Spleen (tissue), 11 donors: ENCODE data around the gene ABCC12. TPM values are rescaled to one million over a fixed set of nuclear protein-coding genes. Genes with fewer than 3 reads are reported as not detected.

ENCODE experiments used
- DNase-seq: peaks from one replicate; pipeline ENCODE4 v3.0.0-alpha.2; 2020
- H3K27ac ChIP-seq, 8 donors: fragments of 200-600 bp; sonication (generic) in 7 of 8; 1 replicate in 4 of 8; 2 replicates in 4 of 8; pipeline versions ENCODE4 v1.5.0 to v1.8.0; 2016 to 2021; ENCODE audit warnings: inconsistent platforms in 4 of 8, mild to moderate bottlenecking in 4 of 8, moderate library complexity in 1 of 8
- H3K27me3 ChIP-seq, 7 donors: fragments of 200-600 bp; sonication (generic) in 6 of 7; replicated peaks in 1 of 7; 1 replicate in 4 of 7; 2 replicates in 3 of 7; pipeline versions ENCODE4 v1.5.0 to v1.8.0; 2016 to 2021; ENCODE audit warnings: inconsistent platforms in 3 of 7, mild to moderate bottlenecking in 1 of 7
- H3K36me3 ChIP-seq, 6 donors: fragments of 200-600 bp; sonication (generic) in 5 of 6; 1 replicate in 4 of 6; 2 replicates in 2 of 6; pipeline versions ENCODE4 v1.5.0 to v1.8.0; 2016 to 2021; ENCODE audit warnings: inconsistent platforms in 2 of 6
- H3K4me1 ChIP-seq, 6 donors: fragments of 200-600 bp; sonication (generic) in 5 of 6; 1 replicate in 3 of 6; 2 replicates in 3 of 6; pipeline versions ENCODE4 v1.5.0 to v1.8.0; 2016 to 2021; ENCODE audit warnings: inconsistent platforms in 3 of 6
- H3K4me3 ChIP-seq, 8 donors: fragments of 200-600 bp; sonication (generic) in 7 of 8; 1 replicate in 4 of 8; 2 replicates in 4 of 8; pipeline versions ENCODE4 v1.5.0 to v1.8.0; 2016 to 2021; ENCODE audit warnings: inconsistent platforms in 4 of 8, mild to moderate bottlenecking in 4 of 8, moderate library complexity in 2 of 8
- H3K9me3 ChIP-seq, 8 donors: fragments of 200-600 bp; sonication (generic) in 7 of 8; 1 replicate in 4 of 8; 2 replicates in 4 of 8; pipeline versions ENCODE4 v1.5.0 to v1.8.0; 2016 to 2021; ENCODE audit warnings: inconsistent platforms in 4 of 8
- POLR2A ChIP-seq, 3 donors: fragments of 450-650 bp; IDR thresholded peaks; one replicate each; pipeline ENCODE4 v1.5.1; 2017; ENCODE audit warnings: antibody characterized with exemption in 3 of 3, mild to moderate bottlenecking in 1 of 3
- POLR2AphosphoS5 ChIP-seq, 3 donors: sonication (generic); formaldehyde crosslinking; IDR thresholded peaks; one replicate each; pipeline ENCODE4 v1.5.1; 2017; ENCODE audit warnings: antibody characterized with exemption in 3 of 3
- WGBS, 5 donors: extraction: QIAGEN DNeasy Blood & Tissue Kit in 3 of 5; methylation state at CpG; one replicate each; pipeline versions ENCODE4 v1.1.5 to v1.1.7; 2013 to 2018; 5-methylcytosine and 5-hydroxymethylcytosine counted together
- intact Hi-C: fragments of 100-400 bp; cut with DNase I; formaldehyde crosslinking; loops from one replicate; pipeline ENCODE4 v1.15.0; 2023; ENCODE audit warnings: low total_unique reads
- polyA plus RNA-seq, 3 donors: library from polyadenylated mRNA; stranded (reverse); fragments of 200-250 nt; gene quantifications; one replicate each; pipeline ENCODE4 v1.2.1, GENCODE V29; 2013
- total RNA-seq, 7 donors: library from RNA; depleted of rRNA in 3 of 7; stranded (reverse); fragments of >200 nt in 3 of 7; fragmentation: NEBNext Ultra II Directional in 4 of 7; extraction: Animal tissue kit (Norgen Biotek cat#: 25700) in 4 of 7; gene quantifications; one replicate each; pipeline versions ENCODE4 v1.1.0 to v1.2.1, GENCODE V29; 2016 to 2021
- TF ChIP-seq, protein P1 (sequence below), 11 experiments: fragments of 200-600 bp in 7 of 11; fragments of 450-650 bp in 4 of 11; sonication (generic) in 4 of 11; IDR thresholded peaks in 8 of 11; conservative IDR thresholded peaks in 3 of 11; 1 replicate in 7 of 11; 2 replicates in 4 of 11; pipeline versions ENCODE4 v1.4.0 to v1.8.0; 2016 to 2021; ENCODE audit warnings: antibody characterized with exemption in 11 of 11, inconsistent platforms in 4 of 11, mild to moderate bottlenecking in 1 of 11
- donor health status: healthy with polysubstance abuse.
- donor health status: DM: no; HTN: no; CAD: no; lungs with moderate emphysema.
- donor health status: DM: no; HTN: no; CAD: no.
- donor health status: Bipolar disorder and iron deficiency.
- donor health status: healthy.
- donor health status: DM: no; HTN: no; CAD: no.
- donor health status: DM: yes; HTN: yes; CAD: no.

The ABCC12 gene
- total and polyA plus RNA-seq, 10 donors, result not detected

GRCh38 chr16:48180868-48181480 lies 25.2 kb upstream of the ABCC12 start:
- DNase-seq, result no peak
- Histone ChIP-seq H3K27me3 (peaks cover 0 to 14% (median 0%) of the 10 kb centered on the region in 7 donors), H3K4me3 (no peak overlapping the region), H3K9me3 (peaks cover 0 to 4% (median 0%) of the 10 kb centered on the region in 8 donors), H3K4me1 (no peaks in the 10 kb centered on the region), H3K27ac (no peak overlapping the region), H3K36me3 (no peaks in the 10 kb centered on the region)
- TF ChIP-seq, protein P1, sequence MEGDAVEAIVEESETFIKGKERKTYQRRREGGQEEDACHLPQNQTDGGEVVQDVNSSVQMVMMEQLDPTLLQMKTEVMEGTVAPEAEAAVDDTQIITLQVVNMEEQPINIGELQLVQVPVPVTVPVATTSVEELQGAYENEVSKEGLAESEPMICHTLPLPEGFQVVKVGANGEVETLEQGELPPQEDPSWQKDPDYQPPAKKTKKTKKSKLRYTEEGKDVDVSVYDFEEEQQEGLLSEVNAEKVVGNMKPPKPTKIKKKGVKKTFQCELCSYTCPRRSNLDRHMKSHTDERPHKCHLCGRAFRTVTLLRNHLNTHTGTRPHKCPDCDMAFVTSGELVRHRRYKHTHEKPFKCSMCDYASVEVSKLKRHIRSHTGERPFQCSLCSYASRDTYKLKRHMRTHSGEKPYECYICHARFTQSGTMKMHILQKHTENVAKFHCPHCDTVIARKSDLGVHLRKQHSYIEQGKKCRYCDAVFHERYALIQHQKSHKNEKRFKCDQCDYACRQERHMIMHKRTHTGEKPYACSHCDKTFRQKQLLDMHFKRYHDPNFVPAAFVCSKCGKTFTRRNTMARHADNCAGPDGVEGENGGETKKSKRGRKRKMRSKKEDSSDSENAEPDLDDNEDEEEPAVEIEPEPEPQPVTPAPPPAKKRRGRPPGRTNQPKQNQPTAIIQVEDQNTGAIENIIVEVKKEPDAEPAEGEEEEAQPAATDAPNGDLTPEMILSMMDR (IDR thresholded peaks at IDR 0.05 in 8 of 11, conservative IDR thresholded peaks at IDR 0.05 in 3 of 11), result no peak
- no peak for TF ChIP-seq POLR2AphosphoS5 (IDR thresholded peaks at IDR 0.05)
- TF ChIP-seq POLR2A (IDR thresholded peaks at IDR 0.05), result no peak
- intact Hi-C loops, result no loop called here
- 70 to 94% (median 89%) methylated on average over 2 to 9 of the region's 9 CpGs for WGBS, 5 donors

- H3K27me3 ChIP-seq, result peaks cover 0 to 22% (median 0%) of the 10 kb centered on the region in 7 donors
- no peak overlapping the region for H3K27ac ChIP-seq
- no peak overlapping the region for H3K4me3 ChIP-seq
- no peaks in the 10 kb centered on the region for H3K4me1 ChIP-seq
- 88 to 91% (median 89%) methylated on average over 20 of the region's 20 CpGs for WGBS, 5 donors
- H3K36me3 ChIP-seq, result no peaks in the 10 kb centered on the region
- TF ChIP-seq, protein P1 (IDR thresholded peaks at IDR 0.05 in 8 of 11, conservative IDR thresholded peaks at IDR 0.05 in 3 of 11), result no peak
- intact Hi-C loops, result no loop called here
- DNase-seq, result no peak
- peaks cover 0 to 4% (median 0%) of the 10 kb centered on the region in 8 donors for H3K9me3 ChIP-seq
These were observed 21.0 kb upstream of the ABCC12 start for GRCh38 chr16:48176635-48177408.

- no peaks in the 10 kb centered on the region for H3K36me3 ChIP-seq
- no peak overlapping the region for H3K4me3 ChIP-seq
- TF ChIP-seq POLR2A (IDR thresholded peaks at IDR 0.05) (no peak), POLR2AphosphoS5 (IDR thresholded peaks at IDR 0.05) (no peak)
- TF ChIP-seq, protein P1 (IDR thresholded peaks at IDR 0.05 in 8 of 11, conservative IDR thresholded peaks at IDR 0.05 in 3 of 11), result no peak
- peaks cover 0 to 2% (median 0%) of the 10 kb centered on the region in 6 donors for H3K4me1 ChIP-seq
- WGBS, 5 donors, result 30 to 90% (median 82%) methylated on average over 1 of the region's 1 CpG
- H3K27me3 ChIP-seq, result peaks cover 0 to 13% (median 0%) of the 10 kb centered on the region in 7 donors
- H3K27ac ChIP-seq, result no peak overlapping the region
- intact Hi-C loops, result no loop called here
- no peaks in the 10 kb centered on the region for H3K9me3 ChIP-seq
- DNase-seq, result no peak
These were observed 18.1 kb upstream of the ABCC12 start for GRCh38 chr16:48173889-48174288.

GRCh38 chr16:48172682-48173081 lies 16.9 kb upstream of the ABCC12 start:
- H3K9me3 ChIP-seq, result no peaks in the 10 kb centered on the region
- no peak overlapping the region for H3K4me3 ChIP-seq
- intact Hi-C loops, result no loop called here
- H3K27ac ChIP-seq, result no peak overlapping the region
- peaks cover 0 to 10% (median 0%) of the 10 kb centered on the region in 6 donors for H3K4me1 ChIP-seq
- TF ChIP-seq POLR2AphosphoS5 (IDR thresholded peaks at IDR 0.05) (no peak), POLR2A (IDR thresholded peaks at IDR 0.05) (no peak)
- no peak for DNase-seq
- H3K27me3 ChIP-seq, result peaks cover 0 to 13% (median 0%) of the 10 kb centered on the region in 7 donors
- 76 to 88% (median 82%) methylated on average over 1 of the region's 1 CpG for WGBS, 5 donors
- no peaks in the 10 kb centered on the region for H3K36me3 ChIP-seq
